SIG-M5 (cell line): ENCODE data around the gene RPL7A.
A peak's percentile ranks its signal among the peaks of the same experiment; 100 is the strongest.

Experiments used
- DNase-seq: peaks from one replicate; lab custom pipeline; 2025; lab: John Stamatoyannopoulos, UW

Gene RPL7A

GRCh38 chr9:133347515-133347984 lies 468 bp upstream of the RPL7A start:
- DNase-seq = no peak

DNA sequence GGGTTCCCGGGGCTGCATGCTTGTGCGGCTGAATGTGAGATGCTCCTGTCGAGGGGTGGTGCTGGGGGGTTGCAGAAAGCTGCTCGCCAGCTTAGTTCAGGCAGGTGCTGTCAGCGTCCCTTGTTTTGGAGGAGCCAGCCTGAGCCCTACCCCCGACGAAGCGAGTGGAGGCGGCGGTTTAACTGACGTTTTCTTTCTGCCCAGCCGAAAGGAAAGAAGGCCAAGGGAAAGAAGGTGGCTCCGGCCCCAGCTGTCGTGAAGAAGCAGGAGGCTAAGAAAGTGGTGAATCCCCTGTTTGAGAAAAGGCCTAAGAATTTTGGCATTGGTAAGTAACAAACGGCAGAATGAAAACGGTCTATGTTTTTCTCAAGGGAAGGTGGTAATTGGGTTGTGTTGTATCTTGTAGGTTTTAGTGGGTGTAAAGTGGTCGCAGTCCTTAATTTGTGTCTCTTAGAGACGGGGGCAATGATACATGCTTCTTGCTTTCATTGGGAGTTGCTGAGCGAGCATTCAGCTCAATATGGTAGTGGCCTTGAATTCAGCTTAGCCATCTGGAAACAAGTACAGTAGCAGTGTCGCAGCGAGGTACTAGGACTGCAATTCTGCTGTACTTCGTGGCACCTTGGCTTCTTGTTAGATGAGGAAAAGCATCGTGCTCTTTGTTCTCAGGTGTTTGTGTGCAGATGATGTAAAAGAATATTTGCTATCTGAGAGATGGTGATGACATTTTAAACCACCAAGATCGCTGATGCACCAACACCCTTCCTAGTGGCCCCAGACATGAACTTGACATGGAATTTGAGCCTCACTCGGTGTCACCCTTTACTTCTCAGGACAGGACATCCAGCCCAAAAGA lies 928 bp downstream of the RPL7A start:
- DNase-seq = no peak

GRCh38 chr9:133349965-133350616 lies 2.1 kb downstream of the RPL7A start:
- no peak for DNase-seq

DNA sequence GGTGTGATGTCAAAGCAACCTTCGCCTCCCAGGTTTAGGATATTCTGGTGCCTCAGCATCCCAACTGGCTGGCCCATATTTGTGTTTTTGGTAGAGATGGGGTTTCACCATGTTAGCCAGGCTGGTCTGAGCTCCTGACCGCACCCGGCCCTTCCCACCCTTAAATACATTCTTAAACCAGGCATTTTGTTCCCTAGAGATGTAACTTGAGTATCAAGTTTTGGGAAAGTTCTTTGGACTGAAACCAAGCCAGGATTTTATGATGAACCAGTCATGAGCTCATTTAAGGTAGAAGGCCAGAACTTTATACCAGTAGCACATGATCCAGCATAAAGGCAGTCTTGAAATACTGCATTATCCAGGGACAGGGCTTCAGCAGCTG lies 3.5 kb downstream of the RPL7A start:
- no peak for DNase-seq

- DNase-seq = no peak
Observed at GRCh38 chr9:133351908-133352634, 4.1 kb downstream of the RPL7A start.

- DNase-seq = no peak
Observed at GRCh38 chr9:133352635-133353340, 4.8 kb downstream of the RPL7A start.

DNA sequence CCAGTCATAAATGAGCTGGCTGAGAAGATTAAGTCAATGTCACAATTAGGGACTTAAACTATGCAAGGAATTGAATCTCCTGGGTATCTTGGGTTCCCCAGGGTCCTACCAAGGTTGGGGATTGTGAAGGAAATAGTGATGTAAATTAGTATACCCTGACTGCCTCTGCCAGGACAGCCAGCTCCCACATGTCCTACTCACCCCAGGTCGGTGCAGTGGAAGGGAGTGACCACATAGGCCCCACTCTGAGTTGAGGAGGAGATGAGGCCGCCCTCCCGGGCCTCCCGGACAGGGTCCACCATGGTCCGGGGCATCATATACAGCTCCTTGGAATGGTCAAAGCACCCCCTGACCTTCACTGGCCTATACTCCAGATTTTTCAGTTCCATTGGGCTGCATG lies 5.5 kb downstream of the RPL7A start:
- no peak for DNase-seq

- peak; percentile 38 for DNase-seq
Observed at GRCh38 chr9:133354766-133355165, 6.7 kb downstream of the RPL7A start.

DNA sequence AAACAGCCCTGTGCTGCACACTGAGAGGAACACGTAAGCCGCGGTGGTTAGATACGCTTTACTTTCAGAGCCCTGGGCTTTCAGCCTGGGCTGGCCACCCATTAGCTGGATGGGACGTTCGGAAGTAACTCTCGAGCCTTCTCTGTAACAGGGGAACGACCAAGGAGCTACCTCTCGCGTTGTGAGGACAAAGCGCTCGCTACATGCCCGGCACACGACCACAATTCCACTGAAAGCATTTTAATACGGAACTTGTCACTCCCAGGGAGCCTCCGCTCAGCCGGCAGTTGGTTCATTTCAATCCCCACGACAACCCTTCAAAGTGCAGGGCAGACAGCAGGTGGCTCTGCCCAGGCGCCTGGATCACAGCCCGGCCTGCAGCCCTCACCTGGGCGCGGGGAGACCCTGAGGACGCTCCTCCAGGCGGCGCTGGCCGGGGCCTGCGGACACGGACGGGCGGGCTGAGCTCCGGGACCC lies 7.9 kb downstream of the RPL7A start:
- no peak for DNase-seq

DNA sequence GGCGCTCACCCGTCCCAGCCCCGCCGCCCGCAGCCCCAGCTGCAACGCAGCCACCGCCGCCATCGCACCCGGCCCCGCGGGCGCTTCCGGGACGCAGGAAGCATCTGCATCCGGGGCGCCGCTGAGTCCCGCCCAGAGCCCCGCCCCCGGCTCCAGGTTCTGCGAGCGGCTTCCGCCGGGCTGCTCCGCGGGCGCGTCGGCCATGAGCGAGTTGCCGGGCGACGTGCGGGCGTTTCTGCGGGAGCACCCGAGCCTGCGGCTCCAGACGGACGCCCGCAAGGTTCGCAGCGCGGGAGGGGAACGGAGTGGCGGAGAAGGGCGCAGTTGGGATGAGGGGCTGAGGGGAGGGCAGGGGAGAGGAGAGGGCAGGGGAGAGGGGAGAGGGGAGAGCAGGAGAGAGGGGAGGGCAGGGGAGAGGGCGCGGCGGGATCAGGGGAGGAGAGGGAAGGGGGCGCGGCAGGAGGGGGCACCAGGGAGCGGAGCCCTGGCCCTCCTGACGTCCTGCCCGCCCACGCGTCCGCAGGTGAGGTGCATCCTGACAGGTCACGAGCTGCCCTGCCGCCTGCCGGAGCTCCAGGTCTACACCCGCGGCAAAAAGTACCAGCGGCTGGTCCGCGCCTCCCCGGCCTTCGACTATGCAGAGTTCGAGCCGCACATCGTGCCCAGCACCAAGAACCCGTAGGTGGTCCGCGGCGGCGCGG lies 8.5 kb downstream of the RPL7A start, which contains the start of the genes SURF1 and SURF2:
TSS of gene SURF1 (minus strand) at position 97 of the 701 bp plus-strand sequence. CDS start at position 63, 34 bp downstream.
TSS of gene SURF2 (plus strand) at position 160 of the 701 bp plus-strand sequence. CDS start at position 203, 43 bp downstream.
- DNase-seq = no peak

- DNase-seq = no peak
Observed at GRCh38 chr9:133357656-133358055, 9.6 kb downstream of the RPL7A start.

- no peak for DNase-seq
Observed at GRCh38 chr9:133359399-133360175, 11.6 kb downstream of the RPL7A start.

- no peak for DNase-seq
Observed at GRCh38 chr9:133360400-133361393, 12.7 kb downstream of the RPL7A start.

DNA sequence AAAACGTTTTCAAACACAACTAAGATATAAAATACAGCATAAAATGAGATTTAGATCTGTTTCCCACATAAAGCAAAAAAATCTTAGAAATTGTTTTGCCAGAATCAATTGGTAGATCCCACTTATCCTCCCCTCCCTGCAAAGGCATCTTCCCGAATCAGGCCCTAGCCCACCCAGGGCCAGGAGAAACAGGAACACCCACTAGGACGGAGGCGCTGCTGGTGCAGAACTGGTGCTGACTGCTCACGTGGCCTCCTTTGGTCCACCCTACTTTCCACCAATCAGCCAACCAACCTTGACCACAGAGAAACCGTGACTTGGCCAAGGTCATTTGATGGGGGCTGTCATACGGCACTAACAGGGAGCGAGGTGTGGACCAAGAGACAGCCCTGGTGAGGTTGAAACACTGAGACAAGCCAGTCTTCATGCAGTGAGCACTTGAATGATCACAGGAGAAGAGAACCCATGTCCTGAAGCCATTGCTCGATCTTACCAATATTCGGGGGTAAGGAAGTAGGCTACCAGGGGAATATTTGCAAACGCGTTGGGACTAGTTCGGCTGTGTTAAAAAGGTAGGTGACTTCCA lies 13.6 kb downstream of the RPL7A start:
- no peak for DNase-seq

- DNase-seq = no peak
Observed at GRCh38 chr9:133362359-133363044, 14.5 kb downstream of the RPL7A start.

DNA sequence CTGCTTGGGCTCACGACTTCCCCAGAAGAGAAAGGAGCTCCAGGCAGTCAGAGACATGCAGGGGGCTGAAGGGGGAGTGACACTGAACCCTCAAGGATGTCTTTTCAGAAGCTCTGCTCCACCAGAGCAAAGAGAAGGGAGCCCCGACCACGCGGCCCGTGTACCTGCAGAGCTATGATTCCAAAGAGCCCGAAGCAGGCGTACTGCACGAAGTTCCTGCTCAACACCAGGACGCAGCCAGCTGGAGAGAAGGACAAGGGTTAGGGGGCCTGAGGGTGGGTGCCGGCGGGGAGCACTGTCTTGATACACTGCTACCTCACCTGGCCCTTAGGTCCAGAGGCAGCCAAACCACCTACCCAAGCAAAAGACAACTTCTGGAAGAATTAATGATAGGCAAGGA lies 18.4 kb downstream of the RPL7A start:
- no peak for DNase-seq

DNA sequence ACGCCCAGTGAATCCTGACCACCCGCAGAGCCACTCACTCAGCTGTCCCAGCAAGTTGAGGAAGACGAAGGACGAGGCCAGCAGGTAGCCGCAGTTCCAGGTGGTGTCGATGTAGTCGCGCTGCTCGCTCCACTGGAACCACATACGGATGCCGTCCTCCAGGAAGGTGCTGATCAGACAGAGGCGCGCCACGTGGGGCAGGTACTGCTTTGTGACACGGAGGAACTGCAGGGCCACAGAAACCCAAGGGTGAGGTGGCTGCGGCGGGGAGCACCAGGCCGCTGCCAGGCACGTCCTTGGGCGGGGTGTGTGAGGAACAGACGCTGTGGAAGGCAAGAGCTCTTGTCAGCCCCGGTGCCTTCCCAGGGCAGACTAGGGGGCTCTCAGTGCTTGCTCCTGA lies 19.2 kb downstream of the RPL7A start:
- no peak for DNase-seq

DNA sequence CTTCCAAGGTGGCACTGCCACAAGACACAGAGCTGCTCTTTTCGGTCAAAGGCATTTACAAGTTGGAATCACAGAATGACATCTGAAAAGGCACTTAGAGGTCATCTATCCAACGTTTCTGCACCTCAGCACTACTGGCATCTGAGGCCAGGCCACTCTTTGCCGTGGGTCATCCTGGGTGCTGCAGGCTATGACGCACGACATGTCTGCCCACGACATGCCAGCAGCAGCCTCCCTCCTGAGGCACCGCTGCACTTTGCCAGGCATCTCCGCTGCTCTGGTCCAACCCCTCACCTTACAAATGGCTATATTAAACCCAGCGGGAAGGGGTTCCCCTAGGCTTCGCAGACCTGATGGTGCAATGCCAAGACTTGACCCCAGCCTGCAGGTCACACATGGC lies 19.8 kb downstream of the RPL7A start:
- DNase-seq = no peak
